MCF 10A (cell line): ENCODE data around the gene SCG2. TPM values are rescaled to one million over a fixed set of nuclear protein-coding genes. Genes with fewer than 3 reads are reported as not detected.
A peak's percentile ranks its signal among the peaks of the same experiment; 100 is the strongest.

ENCODE experiments used
- Bru-seq: library from RNA; stranded (reverse); fragments of 400-500 nt; gene quantifications from one replicate; lab custom pipeline; 2021; lab: Mats Ljungman, UMichigan
- BruChase-seq, 2 experiments: library from RNA; stranded (reverse); fragments of 400-500 nt; gene quantifications; one replicate each; lab custom pipeline; 2021; lab: Mats Ljungman, UMichigan
- BruUV-seq: library from RNA; stranded (reverse); fragments of 400-500 nt; replicated peaks from 2 replicates; lab custom pipeline; 2021; lab: Mats Ljungman, UMichigan
- CTCF ChIA-PET: fragments of 300-600 bp; sonication (Branson Sonifier 250); formaldehyde crosslinking; extraction: SDS; loops from one replicate; lab custom pipeline; 2021; ENCODE audit warnings: antibody characterized with exemption, inconsistent platforms; lab: Yijun Ruan, JAX
- POLR2A ChIA-PET: fragments of 300-600, 350-650 bp; sonication (Branson Sonifier 250); formaldehyde crosslinking; extraction: SDS; loops from one replicate; lab custom pipeline; 2020; ENCODE audit warnings: antibody characterized with exemption, inconsistent platforms; lab: Yijun Ruan, JAX
- DNase-seq: peaks from one replicate; pipeline ENCODE4 v3.0.0-alpha.2; 2018; ENCODE audit not compliant: unreplicated experiment
- H3K27ac Mint-ChIP-seq: one replicate; pipeline ENCODE4 v1.8.0; 2022; ENCODE audit warnings: mild to moderate bottlenecking, low read depth, mixed read lengths; ENCODE audit not compliant: unreplicated experiment
- H3K27me3 Mint-ChIP-seq: one replicate; pipeline ENCODE4 v1.8.0; 2022; ENCODE audit warnings: mixed read lengths; ENCODE audit not compliant: insufficient read depth, unreplicated experiment
- H3K36me3 Mint-ChIP-seq: one replicate; pipeline ENCODE4 v1.8.0; 2022; ENCODE audit warnings: mild to moderate bottlenecking, moderate library complexity, mixed read lengths; ENCODE audit not compliant: insufficient read depth, unreplicated experiment
- H3K4me1 Mint-ChIP-seq: one replicate; pipeline ENCODE4 v1.8.0; 2022; ENCODE audit warnings: mixed read lengths; ENCODE audit not compliant: insufficient read depth, unreplicated experiment
- H3K4me3 Mint-ChIP-seq: one replicate; pipeline ENCODE4 v1.8.0; 2022; ENCODE audit warnings: mild to moderate bottlenecking, moderate library complexity, mixed read lengths; ENCODE audit not compliant: unreplicated experiment
- H3K9me3 Mint-ChIP-seq: one replicate; pipeline ENCODE4 v1.8.0; 2022; ENCODE audit warnings: mixed read lengths; ENCODE audit not compliant: unreplicated experiment
- intact Hi-C: fragments of 100-400 bp; cut with micrococcal nuclease; formaldehyde crosslinking; loops from 2 replicates; pipeline ENCODE4 v1.14.1; 2022
- long read RNA-seq: library from polyadenylated mRNA; stranded (forward); transcript quantifications from one replicate; pipeline ENCODE4 v2.0.0, GENCODE V29; 2022
- total RNA-seq: library from RNA; stranded (reverse); gene quantifications from 2 replicates; pipeline ENCODE4 v1.2.3, GENCODE V29; 2022
- TF ChIP-seq, protein P1 (sequence below): fragments of 200-600 bp; IDR thresholded peaks from one replicate; pipeline ENCODE4 v1.8.0; 2022; ENCODE audit warnings: antibody characterized with exemption, mild to moderate bottlenecking; ENCODE audit not compliant: unreplicated experiment

The SCG2 gene, protein sequence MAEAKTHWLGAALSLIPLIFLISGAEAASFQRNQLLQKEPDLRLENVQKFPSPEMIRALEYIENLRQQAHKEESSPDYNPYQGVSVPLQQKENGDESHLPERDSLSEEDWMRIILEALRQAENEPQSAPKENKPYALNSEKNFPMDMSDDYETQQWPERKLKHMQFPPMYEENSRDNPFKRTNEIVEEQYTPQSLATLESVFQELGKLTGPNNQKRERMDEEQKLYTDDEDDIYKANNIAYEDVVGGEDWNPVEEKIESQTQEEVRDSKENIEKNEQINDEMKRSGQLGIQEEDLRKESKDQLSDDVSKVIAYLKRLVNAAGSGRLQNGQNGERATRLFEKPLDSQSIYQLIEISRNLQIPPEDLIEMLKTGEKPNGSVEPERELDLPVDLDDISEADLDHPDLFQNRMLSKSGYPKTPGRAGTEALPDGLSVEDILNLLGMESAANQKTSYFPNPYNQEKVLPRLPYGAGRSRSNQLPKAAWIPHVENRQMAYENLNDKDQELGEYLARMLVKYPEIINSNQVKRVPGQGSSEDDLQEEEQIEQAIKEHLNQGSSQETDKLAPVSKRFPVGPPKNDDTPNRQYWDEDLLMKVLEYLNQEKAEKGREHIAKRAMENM
- 0.52 and 0.84 TPM in 2 replicates for total RNA-seq
- percentile 36 among the genes with signal in this experiment for Bru-seq, nascent RNA
- BruChase-seq, experiment 1, labeled RNA remaining after a 6-hour chase = percentile 67 among the genes with signal in this experiment
- percentile 54 among the genes with signal in this experiment for BruChase-seq, experiment 2, labeled RNA remaining after a 2-hour chase
- long read RNA-seq, partial matches to known transcripts = 1 of 4 reads
- long read RNA-seq, other reads (novel, unspliced or antisense) = 3 of 4 reads

DNA sequence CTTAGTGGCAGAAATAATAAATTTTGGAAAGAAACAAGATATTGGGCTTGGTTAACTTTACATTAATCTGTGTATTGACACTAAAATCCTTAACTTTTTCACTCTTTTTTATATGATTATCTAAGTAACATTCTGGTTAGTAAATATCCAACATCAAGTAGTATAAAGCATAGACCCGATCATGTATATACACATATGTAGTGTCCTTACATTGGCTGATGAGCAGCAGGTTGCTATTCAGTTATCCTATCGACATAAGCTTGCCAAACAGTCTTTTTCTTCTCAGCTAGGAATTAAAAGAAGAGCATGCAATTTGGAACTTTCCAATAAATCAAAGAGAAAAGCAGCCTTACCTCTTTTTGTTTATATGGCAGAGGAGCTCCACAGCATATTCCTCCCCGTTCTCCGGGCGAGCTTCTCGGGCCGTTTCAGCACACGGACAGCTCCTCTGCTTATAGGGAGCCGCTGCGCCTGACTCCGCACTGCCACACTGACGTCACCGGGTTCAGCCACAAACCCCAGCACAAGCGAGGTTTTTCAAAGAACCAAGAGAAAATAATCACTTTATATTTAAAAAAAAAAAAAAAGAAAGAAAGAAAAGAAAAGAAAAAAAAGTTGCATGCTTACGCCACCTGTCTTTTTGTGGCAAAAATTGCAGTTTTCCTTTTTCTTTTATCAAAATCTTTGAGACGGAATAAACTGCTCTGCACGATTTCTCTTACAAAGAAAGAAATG is at the start of gene SCG2:
Gene SCG2 (minus strand): TSS at position 430 of the 735 bp plus-strand sequence. CDS start 3,079 bp downstream, outside the sequence.
- intact Hi-C loops = loop anchor here (1.0 to 10.0 kb wide), 5 partner anchors 40 to 630 kb away; no protein-coding TSS in a partner anchor

DNA sequence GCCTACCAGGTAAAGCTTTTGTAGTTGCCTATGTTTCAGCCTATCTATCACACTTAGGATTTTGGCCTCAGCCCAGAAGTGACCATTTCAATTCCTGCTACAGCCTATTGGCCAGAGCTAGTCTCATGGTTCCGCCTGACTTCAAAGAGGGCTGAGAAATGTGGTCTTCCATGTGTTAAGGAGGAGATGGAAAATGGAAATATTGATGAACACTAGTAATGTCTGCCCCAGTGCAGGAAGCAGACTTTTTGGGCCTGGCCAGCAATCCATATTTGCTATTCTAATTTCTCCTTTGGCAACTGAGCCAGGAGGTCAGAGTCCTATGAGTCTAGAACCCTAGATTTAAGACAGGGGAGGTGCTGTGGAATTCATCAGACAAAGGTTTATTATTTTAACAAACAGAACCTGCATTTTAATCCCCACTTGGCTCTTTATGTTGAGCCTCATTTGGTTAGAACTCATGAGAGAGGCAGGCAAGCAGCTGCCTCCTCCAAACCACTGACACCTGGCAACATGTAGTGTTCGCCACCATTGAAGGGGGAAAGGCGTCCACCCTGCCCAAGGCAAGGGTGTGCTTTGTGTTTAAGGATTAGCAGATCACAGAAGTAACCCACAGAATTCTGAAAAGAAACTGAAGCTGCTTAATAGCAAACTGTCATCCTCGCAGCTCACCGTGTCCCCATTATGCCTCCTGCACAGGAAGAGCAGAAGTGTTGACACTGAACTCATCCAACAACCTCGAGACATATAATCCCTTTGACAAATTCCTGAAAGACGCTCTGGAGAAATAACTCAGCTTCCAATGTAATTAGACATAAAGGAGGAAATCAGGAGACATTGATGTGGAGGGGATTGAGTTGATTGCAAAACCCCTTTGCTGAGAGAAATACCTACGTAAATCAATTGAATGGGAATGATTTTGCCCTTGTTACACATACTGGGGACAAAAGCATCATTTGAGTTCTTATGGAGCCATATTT is 47.7 kb upstream of the SCG2 start:
- intact Hi-C loops = no loop called here
- Mint-ChIP-seq H3K9me3 (no peaks in the 10 kb centered on the region), H3K4me3 (no peak overlapping the region), H3K36me3 (no peaks in the 10 kb centered on the region), H3K27me3 (no peaks in the 10 kb centered on the region), H3K4me1 (no peaks in the 10 kb centered on the region), H3K27ac (no peak overlapping the region)
- ChIA-PET CTCF (interaction anchor here (0.5 to 0.7 kb wide), 4 partner anchors 39 to 1367 kb away, joined by 3 to 6 read pairs (median 3); no protein-coding TSS in a partner anchor), POLR2A (no interaction called here)
- TF ChIP-seq, protein P1, sequence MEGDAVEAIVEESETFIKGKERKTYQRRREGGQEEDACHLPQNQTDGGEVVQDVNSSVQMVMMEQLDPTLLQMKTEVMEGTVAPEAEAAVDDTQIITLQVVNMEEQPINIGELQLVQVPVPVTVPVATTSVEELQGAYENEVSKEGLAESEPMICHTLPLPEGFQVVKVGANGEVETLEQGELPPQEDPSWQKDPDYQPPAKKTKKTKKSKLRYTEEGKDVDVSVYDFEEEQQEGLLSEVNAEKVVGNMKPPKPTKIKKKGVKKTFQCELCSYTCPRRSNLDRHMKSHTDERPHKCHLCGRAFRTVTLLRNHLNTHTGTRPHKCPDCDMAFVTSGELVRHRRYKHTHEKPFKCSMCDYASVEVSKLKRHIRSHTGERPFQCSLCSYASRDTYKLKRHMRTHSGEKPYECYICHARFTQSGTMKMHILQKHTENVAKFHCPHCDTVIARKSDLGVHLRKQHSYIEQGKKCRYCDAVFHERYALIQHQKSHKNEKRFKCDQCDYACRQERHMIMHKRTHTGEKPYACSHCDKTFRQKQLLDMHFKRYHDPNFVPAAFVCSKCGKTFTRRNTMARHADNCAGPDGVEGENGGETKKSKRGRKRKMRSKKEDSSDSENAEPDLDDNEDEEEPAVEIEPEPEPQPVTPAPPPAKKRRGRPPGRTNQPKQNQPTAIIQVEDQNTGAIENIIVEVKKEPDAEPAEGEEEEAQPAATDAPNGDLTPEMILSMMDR = no peak
- no TSS peak for BruUV-seq
- no peak for DNase-seq

More for the DNA sequence above, at the start of gene SCG2:
- DNase-seq = peak; percentile 78
- TF ChIP-seq, protein P1 = peak; percentile 26
- Mint-ChIP-seq H3K27me3 (no peaks in the 10 kb centered on the region), H3K9me3 (no peaks in the 10 kb centered on the region), H3K4me1 (peaks cover 17% of the 10 kb centered on the region), H3K36me3 (peaks cover 6% of the 10 kb centered on the region), H3K4me3 (no peak within 1 kb of the TSS), H3K27ac (no peak within 1 kb of the TSS)
- POLR2A ChIA-PET = interaction anchor here (1.6 kb wide), 1 partner anchor 15 kb away, joined by 4 read pairs; no protein-coding TSS in a partner anchor
- CTCF ChIA-PET = interaction anchor here (0.5 to 1.4 kb wide), 10 partner anchors 9 to 619 kb away, joined by 3 read pairs; no protein-coding TSS in a partner anchor
- no TSS peak for BruUV-seq

DNA sequence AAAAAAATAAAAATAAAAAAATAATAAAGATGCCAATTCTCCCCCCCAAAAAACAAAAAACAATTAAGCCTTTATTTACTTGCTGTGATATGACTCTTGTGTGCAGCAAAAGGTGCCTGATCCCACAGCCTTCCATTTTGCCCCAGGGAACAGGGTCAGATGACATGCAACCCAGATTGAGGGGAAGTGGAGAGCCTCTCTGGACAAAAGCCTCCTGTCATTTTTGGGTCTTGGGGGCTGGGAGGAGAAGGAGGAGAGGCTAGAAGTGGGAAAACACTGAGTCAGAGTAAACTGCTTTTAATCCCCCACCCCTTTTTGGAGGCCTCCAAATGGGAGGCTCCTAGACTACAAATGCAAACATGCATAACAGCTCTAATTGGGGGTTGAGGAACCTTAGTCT is 46.6 kb upstream of the SCG2 start:
- no peak for DNase-seq
- Mint-ChIP-seq H3K27ac (no peak overlapping the region), H3K9me3 (no peaks in the 10 kb centered on the region), H3K4me1 (no peaks in the 10 kb centered on the region), H3K36me3 (no peaks in the 10 kb centered on the region), H3K4me3 (no peak overlapping the region), H3K27me3 (no peaks in the 10 kb centered on the region)
- intact Hi-C loops = no loop called here
- ChIA-PET POLR2A (no interaction called here), CTCF (interaction anchor here (0.7 kb wide), 2 partner anchors 40 to 1127 kb away, joined by 3 to 6 read pairs; no protein-coding TSS in a partner anchor)
- TF ChIP-seq, protein P1 = no peak
- BruUV-seq = no TSS peak
